Kidney (tissue), 14 donors: ENCODE measurements around the gene CEP57L1. TPM values are rescaled to one million over a fixed set of nuclear protein-coding genes. Genes with fewer than 3 reads are reported as not detected.

Source experiments
- DNase-seq, 5 donors: peaks; one replicate each; pipeline ENCODE4 v3.0.0-alpha.2; 2013 to 2020
- FAIRE-seq: peaks from 2 replicates; lab custom pipeline; 2012; peaks lifted over from hg19 to GRCh38; lab: Jason Lieb, UNC
- H3K27ac ChIP-seq, 2 donors: one replicate each; pipeline ENCODE4 v1.7.0; 2013; ENCODE audit warnings: low read depth in 2 of 2, low read length in 2 of 2, inconsistent platforms in 1 of 2
- H3K27me3 ChIP-seq: one replicate; pipeline ENCODE4 v1.7.1; 2013; ENCODE audit warnings: low read length, inconsistent platforms; ENCODE audit not compliant: control insufficient read depth, insufficient read depth
- H3K36me3 ChIP-seq, 3 donors: one replicate each; pipeline versions ENCODE4 v1.7.0 to v1.7.1; 2013; ENCODE audit warnings: low read length in 3 of 3, control low read depth in 1 of 3, inconsistent platforms in 1 of 3; ENCODE audit not compliant: insufficient read depth in 3 of 3, control insufficient read depth in 2 of 3
- H3K4me1 ChIP-seq, 3 donors: one replicate each; pipeline versions ENCODE4 v1.7.0 to v1.7.1; 2013; ENCODE audit warnings: low read length in 3 of 3, inconsistent platforms in 1 of 3, low read depth in 1 of 3; ENCODE audit not compliant: control insufficient read depth in 2 of 3, insufficient read depth in 2 of 3
- H3K4me3 ChIP-seq, 3 donors: one replicate each; pipeline versions ENCODE4 v1.7.0 to v1.8.1; 2013; ENCODE audit warnings: low read length in 3 of 3, control low read depth in 1 of 3, inconsistent platforms in 1 of 3
- H3K9ac ChIP-seq, 3 donors: one replicate each; pipeline versions ENCODE4 v1.7.0 to v1.7.1; 2013; ENCODE audit warnings: low read length in 3 of 3, control low read depth in 1 of 3, inconsistent platforms in 1 of 3
- H3K9me3 ChIP-seq, 3 donors: one replicate each; pipeline versions ENCODE4 v1.7.0 to v1.7.1; 2013; ENCODE audit warnings: low read length in 3 of 3, control low read depth in 1 of 3, inconsistent platforms in 1 of 3; ENCODE audit not compliant: control insufficient read depth in 2 of 3, insufficient read depth in 1 of 3
- CTCF ChIP-seq: IDR thresholded peaks from 3 replicates; pipeline ENCODE4 v1.5.1; 2012; ENCODE audit warnings: mild to moderate bottlenecking, moderate library complexity, borderline replicate concordance; ENCODE audit not compliant: insufficient read depth; ENCODE audit errors: extremely low read depth
- intact Hi-C: fragments of 100-400 bp; cut with DNase I; formaldehyde crosslinking; loops from one replicate; pipeline ENCODE4 v1.11.1; 2022
- polyA plus RNA-seq: library from polyadenylated mRNA; stranded (reverse); fragments of 350-450 nt; fragmentation: Illumina TruSeq; extraction: RNeasy Lipid Tissue Mini Kit (QIAGEN cat#74804); gene quantifications from one replicate; pipeline ENCODE4 v1.2.3, GENCODE V29; 2014; ENCODE audit warnings: low read depth, low replicate concordance; ENCODE audit not compliant: insufficient read depth
- total RNA-seq: library from RNA; stranded (reverse); fragmentation: NEBNext Ultra II Directional; extraction: Animal tissue kit (Norgen Biotek cat#: 25700); gene quantifications from one replicate; pipeline ENCODE4 v1.2.1, GENCODE V29; 2021
- donor health status: control.
- donor health status: control.
- donor health status: control.
- donor health status: control.
- donor health status: control.
- donor health status: DM: yes; HTN: yes; CAD: no.
- donor health status: Normal renal cell carcinoma (clear cell type).

The CEP57L1 gene
- total and polyA plus RNA-seq, 2 donors from 2014 or later = 6.3 to 10.6 TPM

GRCh38 chr6:109204511-109204910, 109.2 kb downstream of the CEP57L1 start:
- Histone ChIP-seq H3K36me3 (no peaks in the 10 kb centered on the region), H3K4me1 (no peaks in the 10 kb centered on the region), H3K9ac (no peak overlapping the region), H3K27ac (no peak overlapping the region), H3K9me3 (no peaks in the 10 kb centered on the region), H3K27me3 (no peaks in the 10 kb centered on the region), H3K4me3 (no peak overlapping the region)
- DNase-seq (no peak), FAIRE-seq (no peak)
- intact Hi-C loops = no loop called here
- TF ChIP-seq CTCF = no peak

GRCh38 chr6:109212683-109213082, 117.4 kb downstream of the CEP57L1 start:
- no peaks in the 10 kb centered on the region for H3K36me3 ChIP-seq
- H3K4me3 ChIP-seq = no peak overlapping the region
- DNase-seq (no peak), FAIRE-seq (no peak)
- no peaks in the 10 kb centered on the region for H3K4me1 ChIP-seq
- intact Hi-C loops = no loop called here
- TF ChIP-seq CTCF = no peak
- no peaks in the 10 kb centered on the region for H3K27me3 ChIP-seq
- no peak overlapping the region for H3K27ac ChIP-seq
- no peaks in the 10 kb centered on the region for H3K9me3 ChIP-seq
- H3K9ac ChIP-seq = no peak overlapping the region

Other genes with a start within 250 kb of the CEP57L1 start
- 12.7 TPM for gene ARMC2, start 247.1 kb upstream of the CEP57L1 start, total RNA-seq
- gene ARMC2, start 247.1 kb upstream of the CEP57L1 start, polyA plus RNA-seq = 1.9 TPM
- 26.0 TPM for gene SESN1, start 661 bp upstream of the CEP57L1 start, total RNA-seq
- gene SESN1, start 661 bp upstream of the CEP57L1 start, polyA plus RNA-seq = 14.8 TPM